H1 (cell line): ENCODE measurements around the gene DIO3. TPM values are rescaled to one million over a fixed set of nuclear protein-coding genes. Genes with fewer than 3 reads are reported as not detected.
A peak's percentile ranks its signal among the peaks of the same experiment; 100 is the strongest.

Source experiments
- CTCF ChIA-PET: fragments of 300-600 bp; sonication (Branson Sonifier 250); formaldehyde crosslinking; loops from one replicate; lab custom pipeline; 2021; ENCODE audit not compliant: partially characterized antibody; lab: Charles Lee
- POLR2A ChIA-PET: fragments of 300-600 bp; sonication (Branson Sonifier 250); formaldehyde crosslinking; loops from one replicate; lab custom pipeline; 2021; ENCODE audit warnings: inconsistent platforms; ENCODE audit not compliant: partially characterized antibody; lab: Charles Lee
- DNase-seq, 2 experiments: peaks; one replicate each; pipeline versions ENCODE4 v3.0.0 to v3.0.0-alpha.2; 2010 to 2022; ENCODE audit warnings: low spot score in 2 of 2, low read depth in 1 of 2, mixed read lengths in 1 of 2
- FAIRE-seq: peaks from 2 replicates; lab custom pipeline; 2011; peaks lifted over from hg19 to GRCh38; lab: Jason Lieb, UNC
- H2AFZ ChIP-seq: 2 replicates; pipeline ENCODE4 v1.8.1; 2012; ENCODE audit warnings: low read length, inconsistent platforms
- H2AK5ac ChIP-seq: 2 replicates; pipeline ENCODE4 v1.6.1; 2013; ENCODE audit warnings: low read depth, low read length
- H2BK120ac ChIP-seq: replicated peaks from 2 replicates; pipeline ENCODE3; 2013; ENCODE audit warnings: low read depth, low read length, inconsistent platforms
- H2BK12ac ChIP-seq: 2 replicates; pipeline ENCODE4 v1.6.1; 2013; ENCODE audit warnings: low read depth, low read length
- H2BK15ac ChIP-seq: 2 replicates; pipeline ENCODE4 v1.6.1; 2013; ENCODE audit warnings: low read length
- H2BK20ac ChIP-seq: 2 replicates; pipeline ENCODE4 v1.6.1; 2013; ENCODE audit warnings: low read length
- H2BK5ac ChIP-seq: 2 replicates; pipeline ENCODE4 v1.6.1; 2013; ENCODE audit warnings: low read depth, low read length
- H3K14ac ChIP-seq: 2 replicates; pipeline ENCODE4 v1.6.1; 2013; ENCODE audit warnings: inconsistent platforms; ENCODE audit not compliant: insufficient read length
- H3K18ac ChIP-seq: 2 replicates; pipeline ENCODE4 v1.6.1; 2013; ENCODE audit warnings: low read length; ENCODE audit errors: extremely low read depth
- H3K23ac ChIP-seq: 2 replicates; pipeline ENCODE4 v1.6.1; 2013; ENCODE audit warnings: inconsistent platforms; ENCODE audit not compliant: insufficient read length
- H3K23me2 ChIP-seq: 2 replicates; pipeline ENCODE4 v1.6.1; 2013; ENCODE audit warnings: low read depth, low read length
- H3K27ac ChIP-seq: 2 replicates; pipeline ENCODE4 v1.6.1; 2011; ENCODE audit warnings: low read depth, low read length, inconsistent platforms
- H3K27me3 ChIP-seq, 4 experiments: replicated peaks in 1 of 4; 1 replicate in 1 of 4; 2 replicates in 3 of 4; pipeline versions ENCODE4 v1.6.1 to v1.8.1; 2011 to 2013; ENCODE audit warnings: low read length in 3 of 4, mild to moderate bottlenecking in 3 of 4, inconsistent platforms in 2 of 4, mixed read lengths in 2 of 4, moderate library complexity in 1 of 4; ENCODE audit not compliant: control insufficient read depth in 3 of 4, insufficient read depth in 3 of 4; ENCODE audit errors: extremely low read depth in 1 of 4
- H3K36me3 ChIP-seq, 4 experiments: 2 replicates each; pipeline versions ENCODE4 v1.6.1 to v1.8.1; 2011 to 2013; ENCODE audit warnings: mild to moderate bottlenecking in 4 of 4, low read length in 3 of 4, moderate library complexity in 2 of 4, control low read depth in 1 of 4, inconsistent platforms in 1 of 4; ENCODE audit not compliant: insufficient read depth in 4 of 4, control insufficient read depth in 2 of 4
- H3K4ac ChIP-seq: replicated peaks from 2 replicates; pipeline ENCODE3; 2013; ENCODE audit warnings: low read length, low read depth, mixed read lengths, inconsistent platforms; ENCODE audit not compliant: insufficient read length
- H3K4me1 ChIP-seq, 4 experiments: replicated peaks in 1 of 4; 1 replicate in 1 of 4; 2 replicates in 3 of 4; pipeline versions ENCODE4 v1.6.1 to v1.8.1; 2011 to 2013; ENCODE audit warnings: low read length in 3 of 4, inconsistent platforms in 2 of 4, mixed read lengths in 1 of 4; ENCODE audit not compliant: insufficient read depth in 4 of 4, control insufficient read depth in 3 of 4
- H3K4me2 ChIP-seq, 2 experiments: 2 replicates each; pipeline versions ENCODE4 v1.6.1 to v1.8.1; 2011 to 2013; ENCODE audit warnings: low read depth in 2 of 2, low read length in 2 of 2, control low read depth in 1 of 2, inconsistent platforms in 1 of 2, mild to moderate bottlenecking in 1 of 2; ENCODE audit not compliant: insufficient read depth in 1 of 2
- H3K4me3 ChIP-seq, 4 experiments: fragments of 200-600, 300-600 bp in 1 of 4; sonication (generic), shearing (Covaris generic), sonication (Bioruptor Twin) in 1 of 4; 2 replicates each; pipeline versions ENCODE4 v1.5.1 to v1.8.1; 2011 to 2016; ENCODE audit warnings: low read length in 4 of 4, low read depth in 3 of 4, control low read depth in 2 of 4, inconsistent platforms in 2 of 4, mild to moderate bottlenecking in 2 of 4, mixed read lengths in 1 of 4, moderate library complexity in 1 of 4; ENCODE audit not compliant: insufficient read depth in 2 of 4; ENCODE audit errors: extremely low read depth in 1 of 4
- H3K56ac ChIP-seq: replicated peaks from 2 replicates; pipeline ENCODE3; 2013; ENCODE audit warnings: low read depth, mild to moderate bottlenecking, mixed read lengths, low read length, inconsistent platforms; ENCODE audit not compliant: insufficient read length
- H3K79me1 ChIP-seq: 2 replicates; pipeline ENCODE4 v1.6.1; 2013; ENCODE audit warnings: low read depth, low read length, control low read depth
- H3K79me2 ChIP-seq, 2 experiments: 2 replicates each; pipeline versions ENCODE4 v1.6.1 to v1.8.1; 2012 to 2013; ENCODE audit warnings: low read length in 2 of 2, mild to moderate bottlenecking in 2 of 2, inconsistent platforms in 1 of 2; ENCODE audit not compliant: insufficient read depth in 2 of 2, control insufficient read depth in 1 of 2
- H3K9ac ChIP-seq, 4 experiments: replicated peaks in 1 of 4; 1 replicate in 1 of 4; 2 replicates in 3 of 4; pipeline versions ENCODE4 v1.6.1 to v1.8.1; 2011 to 2013; ENCODE audit warnings: low read depth in 3 of 4, low read length in 3 of 4, control low read depth in 2 of 4, mild to moderate bottlenecking in 2 of 4, moderate library complexity in 2 of 4, inconsistent platforms in 1 of 4; ENCODE audit errors: extremely low read depth in 1 of 4
- H3K9me3 ChIP-seq, 2 experiments: 2 replicates each; pipeline versions ENCODE4 v1.6.1 to v1.8.1; 2012 to 2013; ENCODE audit warnings: mild to moderate bottlenecking in 2 of 2, moderate library complexity in 2 of 2, control low read depth in 1 of 2, inconsistent platforms in 1 of 2, low read depth in 1 of 2, low read length in 1 of 2, mixed read lengths in 1 of 2; ENCODE audit not compliant: insufficient read depth in 2 of 2
- H4K20me1 ChIP-seq, 2 experiments: replicated peaks in 1 of 2; 2 replicates each; pipeline versions ENCODE3 to v1.8.1; 2011 to 2013; ENCODE audit warnings: inconsistent platforms in 2 of 2, low read length in 2 of 2, mild to moderate bottlenecking in 1 of 2; ENCODE audit not compliant: insufficient read depth in 2 of 2, control insufficient read depth in 1 of 2
- H4K5ac ChIP-seq: 2 replicates; pipeline ENCODE4 v1.6.1; 2013; ENCODE audit warnings: low read length, low read depth, mixed read lengths, inconsistent platforms; ENCODE audit not compliant: insufficient read length
- H4K8ac ChIP-seq: 2 replicates; pipeline ENCODE4 v1.8.0; 2013; ENCODE audit warnings: mild to moderate bottlenecking, moderate library complexity, low read length, inconsistent platforms; ENCODE audit not compliant: insufficient read depth; ENCODE audit errors: extremely low read depth
- H4K91ac ChIP-seq: replicated peaks from 2 replicates; pipeline ENCODE3; 2013; ENCODE audit warnings: low read length, mixed read lengths, inconsistent platforms; ENCODE audit not compliant: insufficient read length
- WGBS, 2 experiments: shearing (Covaris generic) in 1 of 2; methylation state at CpG; one replicate each; pipeline versions ENCODE4 v1.1.6 to v1.1.7; 2013 to 2015; ENCODE audit warnings: low lambda C conversion rate in 2 of 2, mixed read lengths in 2 of 2, inconsistent platforms in 1 of 2, low coverage in 1 of 2, missing lambda C conversion rate in 1 of 2; ENCODE audit not compliant: insufficient replicate concordance in 2 of 2, insufficient coverage in 1 of 2, insufficient read length in 1 of 2; ENCODE audit errors: extremely low coverage in 1 of 2, missing lambda C conversion rate in 1 of 2; 5-methylcytosine and 5-hydroxymethylcytosine counted together
- polyA plus RNA-seq, 7 experiments: library from polyadenylated mRNA; depleted of rRNA in 3 of 7; stranded (reverse) in 5 of 7; unstranded in 2 of 7; fragments of >200 nt in 5 of 7; fragments of 200-250 nt in 2 of 7; gene quantifications; 1 replicate in 5 of 7; 2 replicates in 1 of 7; 4 replicates in 1 of 7; pipeline versions ENCODE4 v1.2.1 to v1.2.3, GENCODE V29; 2011 to 2013; ENCODE audit warnings: missing spikeins in 2 of 7, mixed read lengths in 2 of 7
- total RNA-seq: library from RNA; stranded (reverse); fragmentation: NEBNext Ultra II Directional; extraction: Animal tissue kit (Norgen Biotek cat#: 25700); gene quantifications from 2 replicates; pipeline ENCODE4 v1.2.1, GENCODE V29; 2021

The DIO3 gene
- total and polyA plus RNA-seq, 2 of the 8 experiments (the other 6 are each of a cell fraction or from before 2014, with no cell fraction given): 0.17 to 0.19 TPM

DNA sequence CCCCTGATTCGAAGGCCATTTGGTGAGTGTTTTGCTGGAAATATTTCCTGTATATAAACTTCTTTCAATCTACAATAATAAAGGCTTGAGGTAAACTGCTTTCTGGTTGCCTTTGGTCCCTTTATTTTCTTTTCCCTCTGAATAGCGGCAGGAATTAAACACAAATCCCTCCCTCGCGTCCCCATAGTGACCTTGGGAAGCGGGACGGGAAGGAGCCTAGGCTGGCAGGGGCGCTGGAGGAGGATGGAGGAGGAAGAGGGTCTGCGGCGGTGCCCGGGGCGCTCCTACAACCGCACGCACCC lies 2.0 kb downstream of the DIO3 start:
- no peak overlapping the region for H3K18ac ChIP-seq
- H3K79me1 ChIP-seq: no peaks in the 10 kb centered on the region
- 5% methylated on average over 12 of the region's 13 CpGs; no CpG with 5 or more reads in 1 of the 2 experiments for WGBS, 2 experiments
- peaks cover 0 to 14% (median 0%) of the 10 kb centered on the region in 4 experiments; a peak in 1 of 8 replicates for H3K36me3 ChIP-seq
- no peak overlapping the region for H2BK12ac ChIP-seq
- peak overlapping the region; percentile 75 to 94 for H3K4me2 ChIP-seq
- CTCF ChIA-PET: interaction anchor here (1.0 to 1.4 kb wide), 3 partner anchors 26 to 661 kb away, joined by 3 to 4 read pairs (median 3); no protein-coding TSS in a partner anchor
- H3K23me2 ChIP-seq: peaks cover 21% of the 10 kb centered on the region; the same call in 1 of the 2 replicates
- peaks cover 12 to 21% of the 10 kb centered on the region in 2 experiments for H4K20me1 ChIP-seq
- no peak overlapping the region for H2AK5ac ChIP-seq
- no peak overlapping the region for H2BK20ac ChIP-seq
- H4K8ac ChIP-seq: no peak overlapping the region
- H3K27ac ChIP-seq: no peak overlapping the region
- H3K56ac ChIP-seq: no peak overlapping the region
- peaks cover 87 to 94% (median 91%) of the 10 kb centered on the region in 4 experiments for H3K27me3 ChIP-seq
- H3K4me3 ChIP-seq: peak overlapping the region; percentile 2 to 65 (median 38); a peak in 5 of 8 replicates
- no peak overlapping the region for H2AFZ ChIP-seq
- no peak overlapping the region for H2BK120ac ChIP-seq
- no peak overlapping the region for H4K91ac ChIP-seq
- no peak overlapping the region for H3K14ac ChIP-seq
- peaks cover 9 to 14% of the 10 kb centered on the region in 2 experiments; a peak in 3 of 4 replicates for H3K9me3 ChIP-seq
- no peak overlapping the region for H2BK5ac ChIP-seq
- H4K5ac ChIP-seq: no peak overlapping the region
- no peak overlapping the region for H3K9ac ChIP-seq
- no peak for FAIRE-seq
- H3K4me1 ChIP-seq: peaks cover 0 to 16% (median 9%) of the 10 kb centered on the region in 4 experiments; a peak in 6 of 7 replicates
- H3K4ac ChIP-seq: no peak overlapping the region
- no peak for DNase-seq
- POLR2A ChIA-PET: interaction anchor here (1.1 to 1.2 kb wide), 2 partner anchors 14 to 64 kb away, joined by 3 to 4 read pairs; no protein-coding TSS in a partner anchor
- no peaks in the 10 kb centered on the region for H3K79me2 ChIP-seq
- H2BK15ac ChIP-seq: no peak overlapping the region
- no peak overlapping the region for H3K23ac ChIP-seq
